Retinal pigment epithelial cell (primary cell): ENCODE data around the gene COPS7A.
A peak's percentile ranks its signal among the peaks of the same experiment; 100 is the strongest.
"Not testable (repeated sequence)": the region's sequence is repeated elsewhere in the genome, so short reads cannot be mapped to it uniquely, and the experiment has no call there.

Source experiments
- DNase-seq: peaks from one replicate; pipeline ENCODE4 v3.0.0-alpha.2; 2010; ENCODE audit warnings: low read depth
- H3K4me3 ChIP-seq: 2 replicates; pipeline ENCODE4 v1.5.1; 2011; ENCODE audit warnings: mild to moderate bottlenecking, low read length, control low read depth, moderate library complexity
- TF ChIP-seq, protein P1 (sequence below): conservative IDR thresholded peaks from 2 replicates; pipeline ENCODE4 v1.5.1; 2011; ENCODE audit warnings: low read depth, low read length, control low read depth, inconsistent platforms

COPS7A gene

DNA sequence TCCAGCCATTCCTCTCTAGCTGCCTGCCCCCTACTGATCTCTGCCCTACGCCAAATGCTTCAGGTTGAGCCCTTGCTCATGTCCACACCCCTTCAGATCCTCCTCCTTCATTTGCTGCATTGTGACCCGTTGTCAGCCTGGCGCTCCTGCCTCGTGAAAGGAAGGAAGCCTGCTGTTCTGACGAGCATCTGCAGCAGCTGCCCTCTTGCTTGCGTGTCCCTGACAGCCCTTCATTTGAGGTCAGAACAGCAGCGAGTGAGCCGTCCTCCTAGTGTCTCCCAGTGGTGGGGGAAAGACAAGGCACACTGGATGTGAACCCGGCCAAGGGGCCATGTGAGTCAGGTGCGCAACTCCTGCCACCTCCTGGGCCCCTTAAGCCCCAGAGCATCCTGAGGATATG, 20.2 kb upstream of the COPS7A start:
- no peak overlapping the region for H3K4me3 ChIP-seq
- TF ChIP-seq, protein P1, sequence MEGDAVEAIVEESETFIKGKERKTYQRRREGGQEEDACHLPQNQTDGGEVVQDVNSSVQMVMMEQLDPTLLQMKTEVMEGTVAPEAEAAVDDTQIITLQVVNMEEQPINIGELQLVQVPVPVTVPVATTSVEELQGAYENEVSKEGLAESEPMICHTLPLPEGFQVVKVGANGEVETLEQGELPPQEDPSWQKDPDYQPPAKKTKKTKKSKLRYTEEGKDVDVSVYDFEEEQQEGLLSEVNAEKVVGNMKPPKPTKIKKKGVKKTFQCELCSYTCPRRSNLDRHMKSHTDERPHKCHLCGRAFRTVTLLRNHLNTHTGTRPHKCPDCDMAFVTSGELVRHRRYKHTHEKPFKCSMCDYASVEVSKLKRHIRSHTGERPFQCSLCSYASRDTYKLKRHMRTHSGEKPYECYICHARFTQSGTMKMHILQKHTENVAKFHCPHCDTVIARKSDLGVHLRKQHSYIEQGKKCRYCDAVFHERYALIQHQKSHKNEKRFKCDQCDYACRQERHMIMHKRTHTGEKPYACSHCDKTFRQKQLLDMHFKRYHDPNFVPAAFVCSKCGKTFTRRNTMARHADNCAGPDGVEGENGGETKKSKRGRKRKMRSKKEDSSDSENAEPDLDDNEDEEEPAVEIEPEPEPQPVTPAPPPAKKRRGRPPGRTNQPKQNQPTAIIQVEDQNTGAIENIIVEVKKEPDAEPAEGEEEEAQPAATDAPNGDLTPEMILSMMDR: no peak
- DNase-seq: no peak

DNA sequence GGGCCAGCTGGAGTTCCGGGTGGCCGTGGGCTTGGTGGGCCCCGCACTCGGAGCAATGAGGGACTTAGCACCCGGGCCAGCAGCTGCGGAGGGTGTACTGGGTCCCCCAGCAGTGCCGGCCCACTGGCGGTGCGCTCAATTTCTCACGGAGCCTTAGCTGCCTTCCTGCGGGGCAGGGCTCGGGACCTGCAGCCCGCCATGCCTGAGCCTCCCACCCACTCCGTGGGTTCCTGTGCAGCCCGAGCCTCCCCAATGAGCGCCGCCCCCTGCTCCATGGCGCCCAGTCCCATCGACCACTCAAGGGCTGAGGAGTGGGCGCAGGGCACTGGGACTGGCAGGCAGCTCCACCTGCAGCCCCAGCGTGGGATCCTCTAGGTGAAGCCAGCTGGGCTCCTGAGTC, 15.5 kb upstream of the COPS7A start:
- DNase-seq, H3K4me3 ChIP-seq: not testable (repeated sequence)

DNA sequence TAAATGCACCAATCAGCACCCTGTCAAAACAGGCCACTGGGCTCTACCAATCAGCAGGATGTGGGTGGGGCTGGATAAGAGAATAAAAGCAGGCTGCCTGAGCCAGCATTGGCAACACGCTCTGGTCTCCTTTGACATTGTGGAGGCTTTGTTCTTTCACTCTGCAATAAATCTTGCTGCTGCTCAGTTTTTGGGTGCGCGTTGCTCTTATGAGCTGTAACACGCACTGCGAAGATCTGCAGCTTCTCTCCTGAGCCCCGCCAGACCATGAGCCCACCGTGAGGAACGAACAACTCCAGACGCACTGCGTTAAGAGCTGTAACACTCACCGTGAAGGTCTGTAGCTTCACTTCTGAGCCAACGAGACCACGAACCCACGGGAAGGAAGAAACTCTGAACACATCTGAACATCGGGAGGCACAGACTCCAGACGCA, 14.9 kb upstream of the COPS7A start:
- no peak for DNase-seq
- TF ChIP-seq, protein P1: no peak
- H3K4me3 ChIP-seq: no peak overlapping the region

DNA sequence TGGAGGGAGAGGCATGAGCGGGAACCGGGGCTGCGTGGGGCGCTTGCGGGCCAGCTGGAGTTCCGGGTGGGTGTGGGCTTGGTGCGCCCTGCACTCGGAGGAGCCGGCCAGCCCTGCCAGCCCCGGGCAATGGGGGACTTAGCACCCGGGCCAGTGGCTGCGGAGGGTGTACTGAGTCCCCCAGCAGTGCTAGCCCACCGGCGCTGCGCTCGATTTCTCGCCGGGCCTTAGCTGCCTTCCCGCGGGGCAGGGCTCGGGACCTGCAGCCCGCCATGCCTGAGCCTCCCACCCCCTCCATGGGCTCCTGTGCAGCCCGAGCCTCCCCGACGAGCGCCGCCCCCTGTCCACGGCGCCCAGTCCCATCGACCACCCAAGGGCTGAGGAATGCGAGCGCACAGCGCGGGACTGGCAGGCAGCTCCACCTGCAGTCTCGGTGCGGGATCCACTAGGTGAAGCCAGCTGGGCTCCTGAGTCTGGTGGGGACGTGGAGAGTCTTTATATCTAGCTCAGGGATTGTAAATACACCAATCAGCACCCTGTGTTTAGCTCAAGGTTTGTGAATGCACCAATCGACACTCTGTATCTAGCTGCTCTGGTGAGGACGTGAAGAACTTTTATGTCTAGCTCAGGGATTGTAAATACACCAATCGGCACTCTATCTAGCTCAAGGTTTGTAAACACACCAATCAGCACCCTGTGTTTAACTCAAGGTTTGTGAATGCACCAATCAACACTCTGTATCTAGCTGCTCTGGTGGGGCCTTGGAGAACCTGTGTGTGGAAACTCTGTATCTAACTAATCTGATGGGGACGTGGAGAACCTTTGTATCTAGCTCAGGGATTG, 7.6 kb upstream of the COPS7A start:
- not testable (repeated sequence) for DNase-seq, H3K4me3 ChIP-seq

DNA sequence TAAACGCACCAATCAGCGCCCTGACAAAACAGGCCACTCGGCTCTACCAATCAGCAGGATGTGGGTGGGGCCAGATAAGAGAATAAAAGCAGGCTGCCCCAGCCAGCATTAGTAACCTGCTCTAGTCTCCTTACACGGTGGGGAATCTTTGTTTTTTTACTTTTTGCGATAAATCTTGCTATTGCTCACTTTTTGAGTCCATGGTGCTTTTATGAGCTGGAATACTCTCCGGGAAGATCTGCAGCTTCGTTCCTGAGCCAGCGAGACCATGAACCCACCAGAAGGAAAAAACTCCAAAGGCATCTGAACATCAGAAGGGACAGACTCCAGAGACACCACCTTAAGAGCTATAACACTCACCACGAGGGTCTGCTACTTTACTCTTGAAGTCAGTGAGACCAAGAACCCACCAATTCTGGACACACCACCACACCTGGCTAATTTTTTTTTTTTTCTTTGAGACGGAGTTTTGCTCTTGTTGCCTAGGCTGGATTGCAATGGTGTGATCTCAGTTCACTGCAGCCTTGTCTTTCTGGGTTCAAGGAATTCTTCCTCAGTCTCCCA, 6.9 kb upstream of the COPS7A start:
- H3K4me3 ChIP-seq: no peak overlapping the region
- TF ChIP-seq, protein P1: no peak
- DNase-seq: no peak

DNA sequence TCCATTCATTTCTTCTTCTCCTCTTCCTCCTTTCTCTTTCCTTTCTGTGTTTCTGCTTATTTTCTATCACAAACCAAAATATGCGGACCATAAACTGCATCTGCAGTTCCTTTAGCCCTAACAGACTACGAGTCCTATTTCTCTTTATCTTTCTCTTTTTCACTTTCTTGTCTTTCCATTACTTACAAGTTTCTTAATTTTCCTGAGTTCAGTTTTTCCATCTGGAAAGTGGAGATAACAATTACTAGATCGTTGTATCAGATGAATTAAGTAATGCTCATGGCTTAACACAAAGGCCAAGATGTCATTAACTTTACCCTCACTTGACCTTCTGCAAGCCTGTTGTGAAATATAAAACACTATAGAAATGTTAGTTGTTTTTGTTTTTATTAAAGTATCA, 983 bp upstream of the COPS7A start:
- DNase-seq: no peak

DNA sequence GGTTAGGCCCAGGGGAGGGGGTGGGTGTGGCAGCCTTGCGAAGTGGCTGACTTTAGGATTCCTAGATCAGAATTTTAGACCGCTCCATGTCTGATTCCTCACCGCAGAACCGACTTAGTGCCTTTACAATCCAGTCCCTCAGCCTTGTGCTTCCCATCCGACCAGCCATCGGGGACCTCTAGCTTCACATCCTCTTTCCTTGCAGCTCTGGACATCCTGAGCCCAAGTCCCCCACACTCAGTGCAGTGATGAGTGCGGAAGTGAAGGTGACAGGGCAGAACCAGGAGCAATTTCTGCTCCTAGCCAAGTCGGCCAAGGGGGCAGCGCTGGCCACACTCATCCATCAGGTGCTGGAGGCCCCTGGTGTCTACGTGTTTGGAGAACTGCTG, 557 bp downstream of the COPS7A start:
- TF ChIP-seq, protein P1: no peak
- no peak for DNase-seq
- peak overlapping the region; percentile 68 for H3K4me3 ChIP-seq

More for the DNA sequence above, 983 bp upstream of the COPS7A start:
- TF ChIP-seq, protein P1: no peak
- no peak overlapping the region for H3K4me3 ChIP-seq

DNA sequence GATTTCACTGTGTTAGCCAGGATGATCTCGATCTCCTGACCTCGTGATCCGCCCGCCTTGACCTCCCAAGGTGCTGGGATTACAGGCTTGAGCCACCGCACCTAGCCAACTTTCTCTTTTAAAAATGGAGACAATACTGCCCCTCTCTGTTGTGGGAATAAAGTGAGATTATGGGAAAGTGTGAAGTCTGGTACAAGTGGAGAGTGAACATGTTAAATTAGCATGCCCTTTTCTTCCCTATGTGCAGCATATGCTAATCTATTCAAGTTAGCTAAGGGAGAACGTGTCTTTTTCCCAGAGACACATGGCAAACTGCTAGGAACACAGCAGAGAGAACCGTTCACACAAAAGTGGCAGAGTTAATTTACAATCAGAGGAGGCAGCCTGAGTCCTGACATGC, 1.5 kb downstream of the COPS7A start:
- TF ChIP-seq, protein P1: no peak
- no peak for DNase-seq
- no peak overlapping the region for H3K4me3 ChIP-seq
